CD4-positive, alpha-beta T cell treated with Interleukin-2 at 100 ng/mL for 4 hours (primary cell): ENCODE data around the gene ARR3.
"Not testable (repeated sequence)": the region's sequence is repeated elsewhere in the genome, so short reads cannot be mapped to it uniquely, and the experiment has no call there.

Experiments used
- DNase-seq: peaks from one replicate; pipeline ENCODE4 v3.0.0-alpha.2; 2020; ENCODE audit warnings: low spot score

ARR3 gene

GRCh38 chrX:70268034-70268433, at the start of gene ARR3:
Gene ARR3 (plus strand): TSS chrX:70268334. CDS start chrX:70269386, 1,052 bp downstream.
- no peak for DNase-seq

- no peak for DNase-seq
Observed at GRCh38 chrX:70219938-70220764, 48.0 kb upstream of the ARR3 start.

- no peak for DNase-seq
Observed at GRCh38 chrX:70226048-70226447, 42.1 kb upstream of the ARR3 start.

GRCh38 chrX:70226687-70227086, 41.4 kb upstream of the ARR3 start:
- no peak for DNase-seq

DNA sequence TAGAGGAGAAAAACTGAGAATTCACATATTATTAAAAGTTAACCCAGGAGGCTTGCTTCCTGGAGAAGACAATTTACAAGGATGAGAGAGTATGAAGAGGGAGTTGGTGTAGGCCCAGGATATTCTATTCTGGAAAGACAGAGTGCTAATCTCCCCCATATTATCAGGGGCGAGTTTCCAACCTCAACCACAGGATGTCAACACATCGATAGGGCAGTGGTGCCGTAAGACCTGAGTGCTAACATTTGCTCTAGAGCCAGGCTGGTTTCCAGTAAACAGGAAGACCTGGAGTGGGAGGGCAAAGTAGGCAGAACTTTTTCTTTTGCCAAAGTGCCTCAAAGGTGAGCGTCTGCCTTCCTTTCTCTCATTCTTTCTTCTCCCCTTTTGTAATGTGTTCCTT, 36.5 kb upstream of the ARR3 start:
- DNase-seq, result no peak

- DNase-seq, result no peak
Observed at GRCh38 chrX:70234355-70234754, 33.8 kb upstream of the ARR3 start, which contains the start of gene AWAT1. Gene AWAT1 (plus strand): TSS chrX:70234655. CDS start chrX:70234696, 41 bp downstream.

DNA sequence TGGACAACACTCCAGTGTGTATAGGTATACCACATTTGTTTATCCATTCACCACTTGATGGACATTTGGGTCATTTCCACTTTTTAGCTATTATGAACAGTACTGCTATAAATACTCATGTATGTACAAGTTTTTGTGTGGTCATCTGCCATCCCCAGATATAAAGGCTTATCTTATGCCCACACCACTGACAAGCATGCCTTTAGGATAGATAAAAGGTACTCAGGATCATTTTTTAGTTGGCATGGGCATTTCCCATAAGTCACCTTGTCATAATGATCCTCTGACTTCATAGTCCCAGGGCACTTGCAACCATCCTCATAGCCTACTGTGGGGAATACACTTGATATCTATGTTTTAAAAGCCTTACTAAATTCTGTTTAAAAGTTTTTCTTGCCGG, 27.4 kb upstream of the ARR3 start:
- no peak for DNase-seq

- DNase-seq, result no peak
Observed at GRCh38 chrX:70241501-70241900, 26.6 kb upstream of the ARR3 start.

DNA sequence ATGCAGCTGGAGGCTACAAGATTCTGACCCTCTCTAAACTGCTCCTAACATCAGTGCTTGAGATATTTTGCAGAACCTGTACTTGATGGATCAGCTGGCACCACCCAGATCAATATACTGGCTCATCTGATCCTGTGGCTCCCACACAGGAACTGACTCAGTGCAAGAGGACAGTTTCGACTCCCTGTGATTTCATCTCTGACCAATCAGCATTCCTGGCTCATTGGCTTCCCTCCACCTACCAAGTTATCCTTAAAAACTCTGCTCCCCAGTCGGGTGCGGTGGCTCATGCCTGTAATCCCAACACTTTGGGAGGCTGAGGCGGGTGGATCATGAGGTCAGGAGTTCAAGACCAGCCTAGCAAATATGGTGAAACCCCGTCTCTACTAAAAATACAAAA, 24.5 kb upstream of the ARR3 start:
- DNase-seq, result not testable (repeated sequence)

- no peak for DNase-seq
Observed at GRCh38 chrX:70244881-70245280, 23.3 kb upstream of the ARR3 start.

DNA sequence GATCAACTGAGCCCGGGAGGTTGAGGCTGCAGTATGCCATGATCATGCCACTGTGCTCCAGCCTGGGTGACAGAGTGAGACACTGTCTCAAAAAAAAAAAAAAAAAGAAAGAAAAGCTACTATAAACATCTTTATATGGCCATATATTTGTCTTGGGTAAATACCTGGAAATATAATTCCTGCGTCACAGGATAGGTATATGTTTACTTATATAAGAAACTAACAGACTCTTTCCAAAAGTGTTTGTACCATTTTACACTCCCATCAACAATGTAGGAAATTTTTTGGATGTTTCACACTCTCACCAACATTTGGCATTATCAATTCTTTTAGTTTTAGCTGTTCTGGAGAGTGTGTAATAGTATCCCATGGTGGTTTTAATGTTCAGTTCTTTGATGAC, 20.9 kb upstream of the ARR3 start:
- DNase-seq, result no peak

GRCh38 chrX:70252491-70252890, 15.6 kb upstream of the ARR3 start:
- DNase-seq, result no peak

GRCh38 chrX:70253377-70254062, 14.6 kb upstream of the ARR3 start:
- DNase-seq, result no peak

DNA sequence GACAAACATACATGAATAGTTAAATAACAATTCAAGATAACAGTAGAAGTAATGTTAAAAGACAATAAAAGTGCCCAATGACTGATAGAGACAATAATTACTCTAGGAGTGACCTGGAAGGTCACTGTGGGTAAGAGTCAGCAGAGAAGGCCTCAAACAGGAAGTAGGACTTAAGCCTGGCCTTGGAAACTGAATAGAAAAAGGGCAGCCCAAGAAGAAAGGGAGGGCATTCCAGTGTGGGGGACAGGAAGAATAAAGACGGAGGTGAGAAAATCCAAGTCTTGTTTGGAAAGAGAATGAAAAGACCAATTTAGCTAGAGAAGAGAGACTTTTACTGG, 14.1 kb upstream of the ARR3 start:
- DNase-seq, result no peak

- no peak for DNase-seq
Observed at GRCh38 chrX:70254909-70255308, 13.2 kb upstream of the ARR3 start.

GRCh38 chrX:70255452-70255851, 12.7 kb upstream of the ARR3 start:
- DNase-seq, result no peak

GRCh38 chrX:70257423-70258288, 10.5 kb upstream of the ARR3 start:
- DNase-seq, result no peak

- no peak for DNase-seq
Observed at GRCh38 chrX:70260104-70260503, 8.0 kb upstream of the ARR3 start, which contains the start of gene P2RY4. Gene P2RY4 (minus strand): TSS chrX:70260204. CDS start chrX:70259624, 580 bp downstream.

GRCh38 chrX:70262952-70263567, 5.1 kb upstream of the ARR3 start:
- peak; percentile 0 for DNase-seq

GRCh38 chrX:70264784-70265183, 3.4 kb upstream of the ARR3 start:
- DNase-seq, result no peak

- not testable (repeated sequence) for DNase-seq
Observed at GRCh38 chrX:70274029-70274428, 5.9 kb downstream of the ARR3 start.

DNA sequence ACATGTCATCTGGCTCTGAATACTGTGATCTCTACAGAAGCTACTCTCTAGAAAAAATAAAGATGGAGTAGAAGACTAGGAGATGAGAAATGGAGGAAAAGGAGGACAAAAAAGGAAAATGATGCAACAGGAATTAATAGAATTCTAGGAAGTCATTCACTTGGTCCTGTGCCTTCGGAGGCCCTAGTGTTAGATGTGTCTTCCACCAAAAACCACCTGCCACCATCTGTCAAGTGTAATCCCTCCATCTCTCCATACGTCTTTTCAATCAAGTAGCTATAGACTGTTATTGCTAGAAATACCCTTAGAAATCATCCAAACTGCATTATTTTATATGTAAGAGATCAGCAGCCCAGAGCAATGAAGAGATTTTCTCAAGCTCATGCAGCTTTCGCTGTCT, 10.9 kb downstream of the ARR3 start:
- DNase-seq, result no peak
